Anterior cingulate cortex (tissue), 58 donors: ENCODE results near the gene TUSC1.

Experiments
- DNase-seq, 58 donors: peaks; one replicate each; lab custom pipeline; 2025; lab: John Stamatoyannopoulos, UW

The TUSC1 gene

GRCh38 chr9:25629231-25629630, 49.0 kb downstream of the TUSC1 start:
- no peak for DNase-seq
